GM18511 (cell line): ENCODE measurements around the gene KDM2A.
A peak's percentile ranks its signal among the peaks of the same experiment; 100 is the strongest.

Source experiments
- ATAC-seq: cut with Tn5 transposase; IDR thresholded peaks from one replicate; pipeline ENCODE4 v1.9.1; 2021; ENCODE audit warnings: mild to moderate bottlenecking, moderate library complexity; ENCODE audit not compliant: unreplicated experiment

Gene KDM2A

DNA sequence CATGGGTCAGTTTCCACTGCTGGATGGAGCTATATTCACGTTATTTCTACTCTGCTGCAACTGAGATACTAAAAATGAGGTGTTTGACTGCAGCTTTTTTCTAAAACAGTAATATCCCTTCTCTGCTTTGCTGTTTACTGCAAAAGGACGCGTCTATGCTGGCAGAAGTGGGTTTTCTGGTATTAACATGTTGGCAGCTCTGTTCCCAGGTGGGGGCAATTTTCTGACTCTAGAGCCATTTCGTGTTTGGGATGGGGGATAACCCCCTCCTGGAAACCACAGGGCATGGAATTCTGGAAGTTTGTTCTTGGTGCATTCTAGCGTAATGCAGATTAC, 152.1 kb downstream of the KDM2A start:
- no peak for ATAC-seq

DNA sequence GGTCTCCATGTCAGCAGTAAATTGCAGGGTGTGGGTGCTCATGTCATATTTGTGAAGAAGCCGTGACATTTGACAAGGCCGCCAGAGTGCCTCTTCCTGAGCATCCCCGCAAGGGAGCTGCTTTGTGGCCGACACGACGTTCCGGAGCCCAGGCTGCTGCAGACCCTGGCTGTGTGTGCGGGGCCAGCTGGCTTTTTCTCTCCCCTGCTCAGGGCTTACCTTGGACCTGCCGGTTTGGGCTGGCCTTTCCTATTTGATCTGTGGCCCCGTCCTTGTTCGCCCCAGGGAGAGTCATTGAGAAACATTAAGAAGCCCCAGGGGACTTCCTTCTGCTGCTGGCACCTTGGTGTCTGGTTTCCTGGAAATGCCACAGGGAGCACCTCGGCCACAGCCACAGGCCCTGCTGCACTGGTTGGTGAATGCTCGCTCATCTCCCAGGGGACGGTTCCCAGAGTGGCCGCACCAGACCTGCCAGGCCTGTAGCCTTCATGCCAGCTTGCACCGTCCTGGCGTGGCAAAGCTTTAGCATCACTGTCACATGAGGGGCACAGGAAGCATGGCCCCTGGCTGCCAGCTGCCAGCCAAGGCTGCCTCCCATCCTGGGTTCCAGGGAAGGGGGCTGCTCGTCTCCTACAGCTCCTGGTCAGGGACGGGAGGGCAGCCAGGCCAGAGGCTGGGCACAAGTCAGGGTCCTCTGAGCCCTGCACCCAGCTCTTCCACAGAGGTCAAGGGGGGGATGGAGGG, 152.7 kb downstream of the KDM2A start:
- ATAC-seq, result no peak

DNA sequence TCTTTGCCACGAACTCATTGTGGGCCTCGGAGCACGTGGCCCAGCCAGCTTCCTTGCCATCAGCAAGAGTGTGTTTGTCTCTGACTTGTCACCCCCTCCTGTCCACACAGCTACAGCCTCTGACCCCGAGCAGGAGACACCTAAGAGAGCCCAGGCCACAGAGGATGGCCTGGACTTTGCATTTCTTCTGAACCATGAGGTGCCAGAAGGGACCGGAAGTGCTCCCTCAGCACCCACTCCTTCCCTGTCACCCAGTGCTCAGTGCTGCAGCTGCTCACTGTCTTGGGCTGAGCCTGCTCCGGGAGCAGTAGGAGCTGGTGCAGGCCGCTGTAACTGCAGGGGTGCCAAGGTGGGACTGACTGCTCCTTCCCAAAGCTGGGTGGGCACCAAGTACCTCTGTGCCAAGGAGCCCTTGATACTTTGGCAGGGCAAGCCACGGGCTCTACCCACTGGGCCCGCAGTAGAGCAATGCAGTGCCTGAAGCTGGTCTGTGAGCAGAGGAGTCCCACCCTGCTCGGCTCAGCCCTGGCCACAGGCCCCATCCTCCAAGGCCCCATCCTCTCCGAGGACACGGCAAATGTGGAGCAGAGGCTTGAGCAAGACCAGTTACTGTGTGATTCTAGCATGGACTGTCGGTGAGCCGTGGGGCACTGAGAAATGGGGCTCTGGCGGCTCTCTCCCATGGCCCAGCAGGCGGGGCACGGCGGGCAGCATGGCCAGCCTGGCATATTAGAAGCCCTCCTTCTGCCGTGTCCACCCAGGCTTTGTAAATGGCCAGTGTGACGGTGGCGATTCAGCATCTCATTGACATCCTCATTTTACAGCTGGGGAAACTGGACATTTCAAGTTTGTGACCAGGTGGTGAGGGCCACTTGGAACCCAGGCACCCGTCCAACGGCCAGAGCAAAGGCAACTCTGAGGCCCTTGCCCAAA, 153.5 kb downstream of the KDM2A start:
- no peak for ATAC-seq

DNA sequence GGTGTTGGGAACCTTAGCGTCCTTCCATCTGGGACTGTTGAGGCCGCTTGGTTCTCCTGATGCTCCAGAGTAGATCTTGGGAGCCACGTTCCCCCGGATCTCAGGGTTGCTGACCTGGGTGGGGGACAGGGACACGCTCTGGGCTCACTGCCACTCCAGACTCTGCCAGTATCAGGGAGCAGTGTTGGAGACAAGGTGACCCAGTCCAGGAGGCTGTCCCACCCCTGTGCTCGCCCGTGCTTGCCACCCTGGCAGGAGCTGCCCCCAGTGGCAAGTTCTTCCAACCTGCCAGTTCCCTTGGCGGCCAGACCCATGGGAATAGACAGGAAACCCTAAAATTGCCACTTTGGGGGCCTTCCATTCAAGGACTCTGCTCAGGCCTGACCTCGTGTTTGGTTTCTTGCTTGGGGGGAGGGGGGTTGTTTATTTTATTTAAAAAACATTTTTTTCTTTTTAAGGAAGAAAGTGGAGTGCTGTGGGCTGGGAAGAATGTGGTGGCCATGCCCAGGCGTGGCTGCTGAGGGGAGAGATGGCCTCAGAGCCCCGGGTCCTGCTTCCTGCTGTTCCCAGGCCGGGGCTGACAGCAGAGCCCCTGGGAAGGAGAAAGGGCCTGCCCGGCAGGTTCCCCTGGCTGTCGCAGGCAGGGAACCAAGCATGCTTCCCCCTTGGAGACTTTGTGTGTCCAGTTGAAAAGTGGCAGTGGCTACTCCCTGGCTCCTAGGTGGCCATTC, 154.4 kb downstream of the KDM2A start:
- no peak for ATAC-seq

DNA sequence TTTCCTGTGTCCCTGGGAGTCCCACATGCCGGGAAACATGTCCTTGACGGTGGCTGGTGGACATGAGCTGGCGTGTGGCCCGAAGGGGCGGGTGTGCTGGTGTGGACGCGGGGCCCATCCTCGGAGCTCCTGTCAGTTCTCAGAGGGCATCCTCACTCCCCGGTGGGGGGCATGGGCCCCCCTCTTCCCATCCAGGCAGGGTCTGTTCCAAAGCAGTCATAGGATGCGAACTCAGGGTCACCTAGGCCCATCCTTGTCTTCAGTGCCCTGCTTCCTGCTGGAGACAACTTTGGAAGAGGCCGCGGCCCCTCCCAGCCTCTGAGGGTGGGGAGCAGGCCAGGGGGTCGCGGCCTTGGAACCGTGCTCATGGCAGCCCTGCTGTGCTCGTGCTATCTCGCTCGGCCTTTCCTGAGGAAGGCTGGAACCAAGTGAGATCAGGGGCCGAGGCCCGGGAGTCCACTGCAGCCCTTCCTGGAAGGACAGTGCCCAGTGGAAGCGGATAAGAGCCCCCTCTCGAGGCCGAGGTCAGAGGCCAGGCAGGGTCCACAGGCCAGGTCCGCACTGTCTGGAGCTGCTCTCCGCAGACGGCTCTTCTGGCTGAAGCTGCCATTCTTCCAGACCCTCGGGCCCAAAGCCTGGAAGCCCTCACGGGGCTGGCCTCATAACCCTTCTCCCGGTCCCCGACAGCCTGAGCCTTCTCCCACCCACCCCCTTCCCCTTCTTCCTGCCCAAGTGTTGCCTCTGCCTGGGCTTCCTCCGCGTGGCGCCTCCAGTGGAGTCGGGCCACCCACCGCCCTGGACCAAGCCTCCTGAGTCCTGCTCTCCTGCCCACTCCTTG, 155.9 kb downstream of the KDM2A start:
- no peak for ATAC-seq

DNA sequence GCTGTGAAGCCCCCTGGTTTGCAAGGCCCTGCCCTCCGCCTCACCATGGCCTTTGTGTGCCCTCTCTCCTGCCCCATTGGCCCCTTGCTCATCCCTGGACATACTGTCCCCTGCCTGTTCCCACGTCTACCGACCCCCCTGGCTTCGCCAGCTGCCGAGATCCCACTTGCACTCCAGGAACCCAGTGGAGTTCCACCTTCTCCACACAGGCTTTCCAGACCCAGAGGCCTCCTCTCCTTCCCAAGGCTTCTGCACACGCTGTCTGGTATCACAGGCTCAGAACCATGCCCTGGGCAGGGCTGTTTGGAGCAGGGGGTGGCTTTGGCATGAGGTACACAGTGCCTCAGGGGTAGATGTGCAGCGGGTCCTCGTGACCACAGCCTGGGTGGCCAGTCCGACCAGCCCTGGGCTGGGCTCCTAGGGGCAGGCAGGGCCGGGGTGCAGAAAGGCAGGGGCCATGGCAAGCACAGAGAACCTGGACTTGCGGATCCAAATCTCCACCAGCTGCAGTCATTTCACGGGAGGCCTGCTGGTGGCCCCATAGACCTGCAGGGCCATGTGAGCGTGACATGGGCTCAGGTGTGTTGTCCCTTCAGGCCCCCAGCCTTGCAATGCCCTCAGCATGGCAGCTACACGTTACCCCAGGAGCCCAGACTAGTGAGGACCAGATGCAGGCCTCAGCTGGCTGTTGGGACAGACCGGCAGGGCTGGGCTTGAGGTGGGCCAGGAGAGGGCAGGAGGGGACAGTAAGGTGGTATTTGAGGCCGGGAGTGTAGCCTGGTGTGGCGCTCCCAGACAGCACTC, 156.7 kb downstream of the KDM2A start:
- no peak for ATAC-seq

DNA sequence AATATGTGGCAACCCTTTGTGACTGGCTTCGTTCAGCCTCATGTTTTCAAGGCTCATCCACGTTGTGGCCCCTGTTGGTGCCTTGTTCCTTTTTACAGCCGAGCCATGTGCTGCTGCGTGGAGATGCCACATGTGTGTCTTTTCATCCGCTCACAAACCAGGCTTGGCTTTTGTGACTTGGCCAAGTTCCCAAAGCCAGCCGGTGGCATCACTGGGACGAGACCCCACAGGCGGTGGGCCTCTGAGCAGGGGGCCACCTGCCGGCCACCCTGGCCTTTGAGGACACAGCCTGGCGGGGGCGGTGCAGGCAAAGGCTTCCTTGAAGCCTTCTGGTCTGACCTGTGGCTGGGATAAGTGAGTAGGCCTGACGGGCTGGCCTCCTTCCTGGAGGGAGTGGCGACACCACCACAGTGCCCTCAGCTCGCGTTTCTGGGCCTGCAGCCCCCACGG, 157.7 kb downstream of the KDM2A start:
- ATAC-seq, result peak; percentile 25

DNA sequence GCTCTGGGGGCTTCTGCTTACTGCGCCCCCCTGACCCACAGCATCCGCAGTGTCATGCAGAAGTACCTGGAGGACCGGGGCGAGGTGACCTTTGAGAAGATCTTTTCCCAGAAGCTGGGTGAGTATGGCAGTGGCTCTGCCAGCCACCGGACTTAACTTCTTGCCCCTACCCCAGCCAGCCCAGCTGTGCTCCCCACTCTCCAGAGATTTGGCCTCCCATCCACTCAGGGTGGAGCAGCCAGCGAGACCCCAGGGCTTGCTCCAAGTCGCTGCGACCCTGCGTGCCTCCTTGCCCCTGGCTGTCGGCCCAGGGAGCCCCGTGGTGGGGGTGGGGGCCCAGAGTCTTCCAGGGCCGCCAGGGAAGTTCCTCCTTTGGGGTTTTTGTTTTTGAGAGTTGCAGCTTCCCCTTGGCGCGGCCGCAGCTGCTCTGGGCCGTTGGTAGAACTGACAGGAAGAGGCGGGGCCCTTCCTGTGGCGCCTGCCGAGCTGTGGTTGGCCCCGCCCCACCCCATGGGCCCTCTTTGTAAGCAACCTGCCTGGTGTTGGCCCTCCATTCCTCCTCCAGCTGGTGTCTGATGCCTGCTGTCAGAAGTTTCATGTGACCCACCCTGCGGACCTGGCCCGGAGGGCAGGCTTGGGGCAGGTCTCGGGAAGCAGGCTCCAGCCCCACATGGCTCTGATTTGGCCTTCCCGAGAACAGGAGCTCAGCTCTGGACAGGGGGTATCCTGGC, 158.3 kb downstream of the KDM2A start:
- peak; percentile 91 for ATAC-seq

DNA sequence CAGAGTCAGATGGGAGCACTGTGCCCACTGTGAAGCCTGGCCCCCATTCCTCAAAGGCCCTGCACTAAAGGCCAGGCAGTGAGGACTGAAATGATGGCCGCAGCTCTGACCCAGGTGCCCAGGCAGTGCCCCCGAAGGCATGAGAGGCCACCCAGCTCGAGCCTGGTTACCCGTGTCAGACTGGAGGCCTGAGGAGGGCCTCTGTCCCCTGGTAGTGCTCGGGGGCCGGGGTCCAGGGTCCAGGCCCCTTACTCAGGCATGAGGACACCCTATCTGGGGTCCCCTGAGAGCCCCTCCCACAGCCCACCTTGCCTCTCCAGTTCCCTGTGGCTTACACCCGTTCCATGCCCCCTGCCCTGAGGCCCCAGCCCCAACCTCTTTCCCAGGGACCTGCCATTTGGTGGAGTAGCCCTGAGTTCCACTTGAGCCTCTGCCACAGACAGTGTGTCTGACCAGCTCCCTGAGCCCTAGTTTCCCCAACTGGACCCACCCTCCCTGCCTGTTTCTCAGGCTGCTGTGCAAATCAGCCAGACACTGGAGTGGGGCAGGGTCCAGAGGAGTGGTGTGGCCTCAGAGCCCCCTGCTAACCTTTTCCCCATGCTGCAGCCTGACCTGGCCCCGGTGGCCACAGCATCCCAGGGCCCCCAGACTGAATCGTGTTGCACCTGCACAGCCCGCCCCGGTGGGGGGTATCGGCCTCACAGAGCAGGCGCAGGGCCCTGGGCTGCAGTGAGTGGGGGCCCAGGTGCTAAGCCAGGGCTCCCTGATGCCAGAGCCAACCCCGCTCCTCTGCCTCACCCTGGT, 159.3 kb downstream of the KDM2A start:
- no peak for ATAC-seq

DNA sequence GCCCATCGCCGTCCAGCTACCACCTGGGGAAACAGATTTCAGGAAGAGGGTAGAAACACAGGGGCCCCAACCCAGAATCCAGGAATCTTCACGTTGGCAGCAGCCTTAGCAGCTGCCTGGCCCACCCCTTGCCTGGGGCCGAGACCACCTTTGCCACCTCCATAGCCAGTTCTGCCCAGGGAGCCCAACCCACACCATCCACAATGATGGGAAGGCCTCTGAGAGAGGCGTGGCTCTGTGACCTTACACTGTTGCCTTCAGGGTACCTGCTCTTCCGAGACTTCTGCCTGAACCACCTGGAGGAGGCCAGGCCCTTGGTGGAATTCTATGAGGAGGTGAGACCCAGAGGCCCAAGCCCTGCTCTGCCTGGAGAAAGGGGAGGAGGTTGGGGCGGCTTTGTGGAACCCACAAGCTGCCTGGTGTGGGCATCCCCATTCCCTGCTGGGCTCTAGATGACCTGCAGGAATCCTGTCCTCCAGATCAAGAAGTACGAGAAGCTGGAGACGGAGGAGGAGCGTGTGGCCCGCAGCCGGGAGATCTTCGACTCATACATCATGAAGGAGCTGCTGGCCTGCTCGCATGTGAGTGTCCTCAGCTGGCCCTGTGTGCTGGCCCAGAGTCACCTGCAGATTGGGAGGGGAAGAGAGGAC, 160.0 kb downstream of the KDM2A start:
- ATAC-seq, result no peak

DNA sequence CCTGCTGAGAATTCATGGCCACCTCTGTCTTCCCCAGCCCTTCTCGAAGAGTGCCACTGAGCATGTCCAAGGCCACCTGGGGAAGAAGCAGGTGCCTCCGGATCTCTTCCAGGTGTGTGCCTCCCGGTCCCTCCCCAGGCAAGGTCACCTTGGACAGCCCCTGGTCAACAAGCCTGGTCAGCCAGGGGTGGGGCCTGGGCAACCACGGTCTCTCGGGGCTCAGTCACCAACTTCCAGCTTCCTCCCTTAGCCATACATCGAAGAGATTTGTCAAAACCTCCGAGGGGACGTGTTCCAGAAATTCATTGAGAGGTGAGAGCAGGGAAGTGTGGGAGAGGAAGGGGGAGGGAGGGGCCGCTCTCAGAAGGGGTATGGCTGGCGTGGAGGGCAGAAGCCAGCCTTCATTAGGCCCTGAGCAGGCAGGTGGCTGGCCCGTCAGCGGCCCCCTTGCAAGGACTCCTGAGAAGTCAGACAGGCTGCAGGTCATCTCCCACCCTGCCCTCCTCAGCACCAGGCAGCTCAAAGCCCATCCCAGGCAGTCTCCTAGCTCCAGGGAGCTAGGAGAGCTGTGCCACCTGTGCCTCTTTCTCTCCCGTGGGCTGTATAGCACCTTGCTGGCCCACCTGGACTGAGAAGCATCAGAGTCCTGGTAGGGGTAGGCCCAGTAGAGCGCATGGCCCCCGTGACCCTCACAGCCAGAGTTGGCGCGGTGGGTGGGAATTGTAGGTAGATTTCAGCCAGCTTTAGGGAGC, 160.7 kb downstream of the KDM2A start:
- no peak for ATAC-seq

DNA sequence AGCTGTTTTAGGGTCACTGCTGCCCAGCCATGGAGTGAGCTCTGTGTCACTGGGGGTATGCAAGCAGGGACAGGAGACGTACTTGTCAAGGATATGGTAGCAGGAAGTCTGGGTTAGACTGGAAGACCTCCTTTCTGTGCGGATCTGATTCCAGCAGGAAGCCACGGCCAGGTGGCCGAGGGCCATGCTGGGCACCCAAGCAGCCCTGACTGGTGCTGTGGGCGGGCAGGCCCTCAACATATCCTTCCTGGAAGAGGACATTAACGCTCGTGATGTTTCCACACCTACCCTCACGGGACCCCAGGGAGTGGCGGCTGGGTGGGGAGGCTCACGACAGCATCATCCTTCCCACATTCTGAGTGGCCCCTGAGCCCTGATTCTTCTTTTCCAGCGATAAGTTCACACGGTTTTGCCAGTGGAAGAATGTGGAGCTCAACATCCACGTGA, 161.3 kb downstream of the KDM2A start:
- no peak for ATAC-seq

DNA sequence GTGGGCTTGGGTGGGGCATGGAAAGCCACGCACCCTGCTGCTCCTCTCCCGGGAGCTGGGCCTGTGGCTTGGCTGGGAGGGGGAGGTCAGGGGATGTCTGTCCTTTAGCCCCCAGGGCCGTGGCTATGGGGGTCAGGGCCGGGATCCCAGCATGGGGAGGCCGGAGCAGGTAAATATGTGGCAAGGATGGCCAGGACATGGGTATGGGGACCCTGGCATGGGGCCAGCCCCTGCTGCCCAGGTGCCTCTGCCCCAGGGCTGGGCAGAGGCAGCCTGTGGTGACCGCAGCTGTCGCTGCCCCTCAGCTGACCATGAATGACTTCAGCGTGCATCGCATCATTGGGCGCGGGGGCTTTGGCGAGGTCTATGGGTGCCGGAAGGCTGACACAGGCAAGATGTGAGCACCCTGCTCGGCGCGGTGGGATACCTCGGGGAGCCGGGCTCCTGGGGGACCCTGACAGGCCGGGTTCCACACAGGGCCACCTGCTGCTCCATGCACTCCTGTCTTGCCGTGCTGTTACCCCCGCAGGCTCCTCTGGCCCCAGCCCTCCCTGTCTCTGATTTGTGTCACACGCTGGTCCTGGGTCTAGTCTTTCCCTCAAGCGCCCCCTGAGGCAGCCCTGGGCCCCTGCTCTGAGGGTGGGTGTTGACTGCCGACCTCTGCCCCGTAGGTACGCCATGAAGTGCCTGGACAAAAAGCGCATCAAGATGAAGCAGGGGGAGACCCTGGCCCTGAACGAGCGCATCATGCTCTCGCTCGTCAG, 161.9 kb downstream of the KDM2A start:
- ATAC-seq, result no peak

DNA sequence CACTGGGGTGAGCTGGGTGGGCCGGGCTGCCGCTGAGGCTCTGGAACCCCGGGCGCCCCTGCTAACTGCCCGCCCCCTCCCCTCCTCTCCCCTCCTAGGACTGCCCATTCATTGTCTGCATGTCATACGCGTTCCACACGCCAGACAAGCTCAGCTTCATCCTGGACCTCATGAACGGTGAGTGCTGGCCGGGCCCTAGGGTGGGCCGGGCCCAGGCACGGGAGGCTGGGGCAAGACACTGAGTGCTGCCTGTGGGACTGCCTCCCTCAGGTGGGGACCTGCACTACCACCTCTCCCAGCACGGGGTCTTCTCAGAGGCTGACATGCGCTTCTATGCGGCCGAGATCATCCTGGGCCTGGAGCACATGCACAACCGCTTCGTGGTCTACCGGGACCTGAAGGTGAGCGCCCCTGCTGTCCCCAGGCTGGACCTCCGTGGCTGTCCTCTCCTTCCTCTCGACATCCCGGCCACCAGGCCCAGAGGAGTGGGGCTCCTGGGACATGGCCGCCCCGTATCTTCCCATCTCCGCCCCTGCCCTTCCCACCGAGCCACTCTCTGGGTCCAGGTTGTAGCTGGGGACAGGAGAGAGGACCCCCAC, 162.6 kb downstream of the KDM2A start:
- no peak for ATAC-seq

DNA sequence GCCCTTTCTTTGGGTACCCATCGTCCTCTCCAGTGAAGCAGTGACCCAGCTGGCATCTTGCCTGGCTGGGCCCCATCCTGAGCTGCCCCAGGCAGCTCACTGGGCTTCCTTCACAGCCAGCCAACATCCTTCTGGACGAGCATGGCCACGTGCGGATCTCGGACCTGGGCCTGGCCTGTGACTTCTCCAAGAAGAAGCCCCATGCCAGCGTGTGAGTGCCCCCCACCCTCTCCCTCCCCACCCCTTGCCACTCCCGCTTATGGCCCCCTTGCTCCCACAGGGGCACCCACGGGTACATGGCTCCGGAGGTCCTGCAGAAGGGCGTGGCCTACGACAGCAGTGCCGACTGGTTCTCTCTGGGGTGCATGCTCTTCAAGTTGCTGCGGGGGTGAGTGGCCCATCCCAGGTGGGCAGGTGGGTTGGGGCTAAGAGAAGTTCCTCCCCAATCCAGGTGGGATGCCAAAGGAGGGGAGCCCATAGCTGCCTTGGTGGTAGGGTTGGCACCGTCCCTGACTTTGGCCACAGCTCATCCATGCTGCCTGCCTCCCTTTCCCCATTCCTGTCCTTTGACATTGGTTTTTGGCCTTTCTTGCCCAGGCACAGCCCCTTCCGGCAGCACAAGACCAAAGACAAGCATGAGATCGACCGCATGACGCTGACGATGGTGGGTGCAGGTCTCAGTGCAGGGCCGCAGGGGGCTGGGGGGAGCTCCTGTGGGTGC, 163.3 kb downstream of the KDM2A start:
- no peak for ATAC-seq
